B cell (primary cell): ENCODE results near the gene ACSF2. TPM values are rescaled to one million over a fixed set of nuclear protein-coding genes. Genes with fewer than 3 reads are reported as not detected.

Source experiments
- ATAC-seq: fragments of 200-7000 bp; cut with Tn5 transposase; one replicate; pipeline ENCODE4 v1.10.0; 2021; ENCODE audit warnings: low read depth, mild to moderate bottlenecking, moderate number of reproducible peaks, moderate library complexity
- CTCF ChIA-PET: fragments of 350-600 bp; sonication (Branson Sonifier 250); formaldehyde crosslinking; loops from one replicate; lab custom pipeline; 2021; ENCODE audit warnings: antibody characterized with exemption, inconsistent platforms; lab: Charles Lee
- POLR2A ChIA-PET: fragments of 350-600 bp; sonication (Branson Sonifier 250); formaldehyde crosslinking; loops from one replicate; lab custom pipeline; 2021; ENCODE audit warnings: antibody characterized with exemption; lab: Charles Lee
- DNase-seq: peaks from one replicate; pipeline ENCODE4 v3.0.0; 2013
- H2AFZ ChIP-seq: 2 replicates; pipeline ENCODE4 v1.6.1; 2012; ENCODE audit warnings: mild to moderate bottlenecking, low read depth, low read length; ENCODE audit not compliant: insufficient read depth, poor library complexity, severe bottlenecking
- H3K27ac ChIP-seq, 2 donors: 1 replicate in 1 of 2; 2 replicates in 1 of 2; pipeline ENCODE4 v1.5.1; 2012 to 2013; ENCODE audit warnings: low read length in 2 of 2, mild to moderate bottlenecking in 2 of 2, moderate library complexity in 1 of 2
- H3K27me3 ChIP-seq, 4 experiments: fragments of 200-600 bp in 1 of 4; sonication (generic) in 1 of 4; replicated peaks in 1 of 4; 1 replicate in 2 of 4; 2 replicates in 2 of 4; pipeline versions ENCODE4 v1.6.1 to v1.7.0; 2013 to 2016; ENCODE audit warnings: low read length in 3 of 4, mild to moderate bottlenecking in 2 of 4, mixed read lengths in 1 of 4, moderate library complexity in 1 of 4; ENCODE audit not compliant: insufficient read depth in 4 of 4, control insufficient read depth in 3 of 4; ENCODE audit errors: control extremely low read depth in 1 of 4
- H3K36me3 ChIP-seq, 2 experiments: replicated peaks in 1 of 2; 1 replicate in 1 of 2; 2 replicates in 1 of 2; pipeline versions ENCODE4 v1.6.1 to v1.7.1; 2013; ENCODE audit warnings: low read length in 1 of 2; ENCODE audit not compliant: insufficient read depth in 2 of 2, control insufficient read depth in 1 of 2; ENCODE audit errors: control extremely low read depth in 1 of 2, extremely low read depth in 1 of 2
- H3K4me1 ChIP-seq, 2 donors: fragments of 200-600 bp in 1 of 2; sonication (generic) in 1 of 2; 1 replicate in 1 of 2; 2 replicates in 1 of 2; pipeline versions ENCODE4 v1.5.1 to v1.6.1; 2013 to 2017; ENCODE audit warnings: low read length in 2 of 2; ENCODE audit not compliant: control insufficient read depth in 2 of 2, insufficient read depth in 2 of 2
- H3K4me2 ChIP-seq: replicated peaks from 2 replicates; pipeline ENCODE3; 2012; ENCODE audit warnings: mild to moderate bottlenecking, low read depth, low read length; ENCODE audit not compliant: poor library complexity, severe bottlenecking
- H3K4me3 ChIP-seq, 5 experiments: fragments of 200-600 bp in 1 of 5; sonication (generic) in 1 of 5; 1 replicate in 3 of 5; 2 replicates in 2 of 5; pipeline versions ENCODE4 v1.5.1 to v1.7.0; 2011 to 2016; ENCODE audit warnings: low read length in 4 of 5, mild to moderate bottlenecking in 4 of 5, low read depth in 2 of 5, control low read depth in 1 of 5, moderate library complexity in 1 of 5; ENCODE audit not compliant: insufficient read depth in 1 of 5; ENCODE audit errors: control extremely low read depth in 1 of 5, extremely low read depth in 1 of 5
- H3K79me2 ChIP-seq: fragments of 200-600 bp; sonication (generic); one replicate; pipeline ENCODE4 v1.6.0; 2016; ENCODE audit warnings: low read length; ENCODE audit not compliant: control insufficient read depth, insufficient read depth
- H3K9ac ChIP-seq: fragments of 200-600 bp; sonication (generic); 2 replicates; pipeline ENCODE4 v1.6.1; 2017; ENCODE audit warnings: mild to moderate bottlenecking, low read length, moderate library complexity
- H3K9me3 ChIP-seq, 3 donors: one replicate each; pipeline versions ENCODE4 v1.6.1 to v1.7.1; 2013; ENCODE audit warnings: low read length in 2 of 3; ENCODE audit not compliant: control insufficient read depth in 2 of 3, insufficient read depth in 1 of 3; ENCODE audit errors: control extremely low read depth in 1 of 3
- H4K20me1 ChIP-seq: 2 replicates; pipeline ENCODE4 v1.6.0; 2012; ENCODE audit warnings: mild to moderate bottlenecking, low read length; ENCODE audit not compliant: insufficient read depth, control insufficient read depth, poor library complexity, severe bottlenecking
- H3K27ac Mint-ChIP-seq: one replicate; pipeline ENCODE4 v1.8.0; 2021; ENCODE audit warnings: mixed read lengths
- H3K27me3 Mint-ChIP-seq: one replicate; pipeline ENCODE4 v1.8.0; 2021; ENCODE audit warnings: mixed read lengths
- H3K4me1 Mint-ChIP-seq: one replicate; pipeline ENCODE4 v1.8.0; 2021; ENCODE audit warnings: mixed read lengths
- H3K4me3 Mint-ChIP-seq: one replicate; pipeline ENCODE4 v1.8.0; 2021; ENCODE audit warnings: mixed read lengths
- H3K9me3 Mint-ChIP-seq: one replicate; pipeline ENCODE4 v1.8.0; 2022; ENCODE audit warnings: mixed read lengths; ENCODE audit not compliant: insufficient read depth
- EZH2 ChIP-seq: IDR thresholded peaks from 2 replicates; pipeline ENCODE4 v1.6.1; 2012; ENCODE audit warnings: borderline replicate concordance, low read depth, mild to moderate bottlenecking, moderate library complexity, low read length; ENCODE audit not compliant: insufficient read depth, poor library complexity, severe bottlenecking
- WGBS: methylation state at CpG from one replicate; pipeline ENCODE4 v1.1.5; 2013; ENCODE audit warnings: missing lambda C conversion rate; ENCODE audit not compliant: insufficient coverage; 5-methylcytosine and 5-hydroxymethylcytosine counted together
- intact Hi-C: fragments of 100-400 bp; cut with micrococcal nuclease; formaldehyde crosslinking; loops from one replicate; pipeline ENCODE4 v1.10.0; 2022
- polyA plus RNA-seq: library from polyadenylated mRNA; depleted of rRNA; stranded (reverse); fragments of >200 nt; gene quantifications from 2 replicates; pipeline ENCODE4 v1.2.3, GENCODE V29; 2012
- total RNA-seq, 2 donors: library from RNA; stranded (reverse); fragments of 120-200 nt in 1 of 2; gene quantifications; 1 replicate in 1 of 2; 2 replicates in 1 of 2; pipeline versions ENCODE4 v1.2.3 to v1.2.4, GENCODE V29; 2013 to 2022
- TF ChIP-seq, protein P1 (sequence below): fragments of 200-600 bp; IDR thresholded peaks from one replicate; pipeline ENCODE4 v1.8.0; 2022; ENCODE audit warnings: antibody characterized with exemption, mild to moderate bottlenecking

The ACSF2 gene
- total and polyA plus RNA-seq, 2 donors (not counting 1 experiment from before 2014, with no cell fraction given): 59.6 to 66.1 TPM

DNA sequence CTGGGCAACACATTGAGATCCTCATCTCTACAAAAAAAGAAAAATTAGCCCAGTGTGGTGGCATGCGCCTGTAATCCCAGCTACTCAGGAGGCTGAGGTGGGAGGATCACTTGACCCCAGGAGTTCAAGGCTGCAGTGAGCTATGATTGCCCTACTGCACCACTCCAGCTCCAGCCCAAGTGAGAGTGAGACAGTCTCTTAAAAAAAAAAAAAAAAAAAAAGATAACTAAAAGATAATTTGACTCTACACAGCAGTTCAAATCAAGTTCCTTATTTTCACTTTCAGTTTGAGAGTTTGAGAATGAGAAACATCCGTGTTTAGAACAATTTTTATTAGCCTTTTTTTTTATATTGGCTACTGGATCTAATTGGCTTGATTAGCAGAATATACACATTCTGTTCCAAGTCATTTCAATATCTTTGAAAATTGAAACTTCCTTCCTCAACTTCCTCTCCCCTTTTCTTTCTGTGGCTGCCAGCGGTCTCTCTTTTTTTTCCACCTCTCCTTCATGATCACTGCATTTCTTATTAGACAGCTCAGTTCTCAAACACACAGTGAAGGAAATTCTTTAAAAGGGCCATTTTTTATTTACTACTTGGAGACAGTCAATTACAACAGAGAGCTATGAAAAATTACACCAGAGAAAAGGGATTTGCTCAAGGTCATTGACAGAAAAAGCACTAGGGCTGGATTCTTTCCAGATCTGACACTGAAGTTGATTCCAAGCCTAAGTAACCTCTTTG, 4.5 kb upstream of the ACSF2 start:
- Histone ChIP-seq H3K9me3 (peaks cover 0 to 10% (median 4%) of the 10 kb centered on the region in 3 donors), H3K4me3 (peak overlapping the region in 4 of 5 experiments; percentile 11 to 53 (median 32)), H3K4me1 (peaks cover 20 to 31% of the 10 kb centered on the region in 2 donors), H3K27me3 (no peaks in the 10 kb centered on the region), H3K27ac (peak overlapping the region; percentile 77 to 88), H2AFZ (peak overlapping the region; percentile 80), H4K20me1 (no peaks in the 10 kb centered on the region), H3K9ac (peak overlapping the region; percentile 48), H3K36me3 (no peaks in the 10 kb centered on the region), H3K4me2 (peak overlapping the region; percentile 69), H3K79me2 (peaks cover 6% of the 10 kb centered on the region)
- CTCF ChIA-PET: interaction anchor here (0.6 to 3.3 kb wide), 6 partner anchors 9 to 1000 kb away, joined by 3 to 26 read pairs (median 4); partner anchors contain the start of gene LRRC59
- intact Hi-C loops: loop anchor here (1.0 to 10.0 kb wide), 3 partner anchors 24 to 57 kb away; partner anchors contain the start of genes EME1, LRRC59, MRPL27 and RSAD1
- no peaks in the 10 kb centered on the region for H3K27me3 Mint-ChIP-seq
- WGBS: no CpG with 5 or more reads among the region's 3 CpGs
- H3K4me1 Mint-ChIP-seq: peaks cover 38% of the 10 kb centered on the region
- peak overlapping the region; percentile 78 for H3K4me3 Mint-ChIP-seq
- peak; percentile 23 for ATAC-seq
- peak overlapping the region; percentile 89 for H3K27ac Mint-ChIP-seq
- POLR2A ChIA-PET: interaction anchor here (0.6 to 0.9 kb wide), 3 partner anchors 26 to 745 kb away, joined by 4 to 10 read pairs (median 9); partner anchors contain the start of gene NME2
- DNase-seq: peak; percentile 62
- TF ChIP-seq EZH2: no peak
- TF ChIP-seq, protein P1, sequence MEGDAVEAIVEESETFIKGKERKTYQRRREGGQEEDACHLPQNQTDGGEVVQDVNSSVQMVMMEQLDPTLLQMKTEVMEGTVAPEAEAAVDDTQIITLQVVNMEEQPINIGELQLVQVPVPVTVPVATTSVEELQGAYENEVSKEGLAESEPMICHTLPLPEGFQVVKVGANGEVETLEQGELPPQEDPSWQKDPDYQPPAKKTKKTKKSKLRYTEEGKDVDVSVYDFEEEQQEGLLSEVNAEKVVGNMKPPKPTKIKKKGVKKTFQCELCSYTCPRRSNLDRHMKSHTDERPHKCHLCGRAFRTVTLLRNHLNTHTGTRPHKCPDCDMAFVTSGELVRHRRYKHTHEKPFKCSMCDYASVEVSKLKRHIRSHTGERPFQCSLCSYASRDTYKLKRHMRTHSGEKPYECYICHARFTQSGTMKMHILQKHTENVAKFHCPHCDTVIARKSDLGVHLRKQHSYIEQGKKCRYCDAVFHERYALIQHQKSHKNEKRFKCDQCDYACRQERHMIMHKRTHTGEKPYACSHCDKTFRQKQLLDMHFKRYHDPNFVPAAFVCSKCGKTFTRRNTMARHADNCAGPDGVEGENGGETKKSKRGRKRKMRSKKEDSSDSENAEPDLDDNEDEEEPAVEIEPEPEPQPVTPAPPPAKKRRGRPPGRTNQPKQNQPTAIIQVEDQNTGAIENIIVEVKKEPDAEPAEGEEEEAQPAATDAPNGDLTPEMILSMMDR: no peak
- no peaks in the 10 kb centered on the region for H3K9me3 Mint-ChIP-seq
